ENCODE data around the gene BRINP3. TPM values are rescaled to one million over a fixed set of nuclear protein-coding genes. Genes with fewer than 3 reads are reported as not detected.

Gene BRINP3
- total and polyA plus RNA-seq, 12 donors: 0.10 to 3.0 (median 0.83) TPM; not detected in 5

DNA sequence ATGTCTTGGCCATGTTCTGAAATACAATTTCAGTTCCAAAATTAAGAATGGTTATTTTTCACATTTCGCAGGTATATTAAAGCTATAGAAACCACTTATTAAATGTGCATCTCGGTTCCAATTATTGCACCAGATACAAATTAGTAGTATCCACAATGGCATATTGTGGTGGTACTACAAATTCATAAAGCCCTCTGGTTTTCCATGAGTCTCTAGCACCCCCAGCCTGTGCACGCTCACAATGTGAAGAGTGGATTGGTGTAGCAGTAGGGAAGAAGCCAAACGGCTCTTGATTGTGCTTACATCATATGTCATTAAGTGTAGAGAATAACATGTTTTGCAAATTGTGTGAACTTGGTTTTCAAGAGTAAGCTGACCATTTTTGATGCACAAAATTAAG lies 1.9 kb upstream of the BRINP3 start:
- TF ChIP-seq, protein P1, sequence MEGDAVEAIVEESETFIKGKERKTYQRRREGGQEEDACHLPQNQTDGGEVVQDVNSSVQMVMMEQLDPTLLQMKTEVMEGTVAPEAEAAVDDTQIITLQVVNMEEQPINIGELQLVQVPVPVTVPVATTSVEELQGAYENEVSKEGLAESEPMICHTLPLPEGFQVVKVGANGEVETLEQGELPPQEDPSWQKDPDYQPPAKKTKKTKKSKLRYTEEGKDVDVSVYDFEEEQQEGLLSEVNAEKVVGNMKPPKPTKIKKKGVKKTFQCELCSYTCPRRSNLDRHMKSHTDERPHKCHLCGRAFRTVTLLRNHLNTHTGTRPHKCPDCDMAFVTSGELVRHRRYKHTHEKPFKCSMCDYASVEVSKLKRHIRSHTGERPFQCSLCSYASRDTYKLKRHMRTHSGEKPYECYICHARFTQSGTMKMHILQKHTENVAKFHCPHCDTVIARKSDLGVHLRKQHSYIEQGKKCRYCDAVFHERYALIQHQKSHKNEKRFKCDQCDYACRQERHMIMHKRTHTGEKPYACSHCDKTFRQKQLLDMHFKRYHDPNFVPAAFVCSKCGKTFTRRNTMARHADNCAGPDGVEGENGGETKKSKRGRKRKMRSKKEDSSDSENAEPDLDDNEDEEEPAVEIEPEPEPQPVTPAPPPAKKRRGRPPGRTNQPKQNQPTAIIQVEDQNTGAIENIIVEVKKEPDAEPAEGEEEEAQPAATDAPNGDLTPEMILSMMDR (IDR thresholded peaks at IDR 0.05): no peak
- TF ChIP-seq POLR2A (IDR thresholded peaks at IDR 0.05): no peak
- intact Hi-C loops (cut with DNase I): no loop called here
- H3K4me3 ChIP-seq: no peak overlapping the region
- WGBS, 4 donors: 36 to 48% (median 42%) methylated on average over 4 of the region's 4 CpGs
- peaks cover 11% of the 10 kb centered on the region for H3K27me3 ChIP-seq
- peaks cover 7 to 8% of the 10 kb centered on the region in 2 donors for H3K4me1 ChIP-seq (replicated peaks in 1 of 2)
- no peaks in the 10 kb centered on the region for H3K36me3 ChIP-seq (replicated peaks in 1 of 2)
- H3K27ac ChIP-seq: no peak overlapping the region
- H3K9me3 ChIP-seq (replicated peaks in 1 of 3): no peaks in the 10 kb centered on the region
- no peak for DNase-seq

DNA sequence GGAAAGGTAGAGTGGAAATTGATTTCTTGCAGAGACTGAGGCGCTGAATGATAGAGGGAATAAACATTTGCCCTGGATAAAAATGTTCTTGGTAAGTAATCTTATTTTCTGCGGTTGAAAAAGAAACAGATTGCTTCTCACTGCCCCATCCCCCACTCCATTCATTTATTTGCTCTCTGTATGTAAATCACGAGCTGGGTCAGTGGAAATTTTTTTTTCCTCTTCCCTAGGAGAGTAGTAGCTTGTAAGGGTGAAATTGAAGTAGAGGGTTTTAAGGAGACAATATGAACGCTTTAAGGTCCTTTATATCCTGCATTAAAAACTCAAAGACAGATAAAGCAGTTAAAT lies 1.4 kb upstream of the BRINP3 start:
- peak overlapping the region in 2 of 4 donors; percentile 3 to 39 for H3K4me3 ChIP-seq
- peaks cover 7 to 8% of the 10 kb centered on the region in 2 donors for H3K4me1 ChIP-seq (replicated peaks in 1 of 2)
- no peak for DNase-seq
- 8 to 14% (median 11%) methylated on average over 4 of the region's 4 CpGs for WGBS, 4 donors
- intact Hi-C loops (cut with DNase I): no loop called here
- H3K27ac ChIP-seq: no peak overlapping the region
- H3K27me3 ChIP-seq: peaks cover 11% of the 10 kb centered on the region
- no peak for TF ChIP-seq POLR2A (IDR thresholded peaks at IDR 0.05)
- TF ChIP-seq, protein P1 (IDR thresholded peaks at IDR 0.05): no peak
- H3K9me3 ChIP-seq (replicated peaks in 1 of 3): no peaks in the 10 kb centered on the region
- H3K36me3 ChIP-seq (replicated peaks in 1 of 2): no peaks in the 10 kb centered on the region

DNA sequence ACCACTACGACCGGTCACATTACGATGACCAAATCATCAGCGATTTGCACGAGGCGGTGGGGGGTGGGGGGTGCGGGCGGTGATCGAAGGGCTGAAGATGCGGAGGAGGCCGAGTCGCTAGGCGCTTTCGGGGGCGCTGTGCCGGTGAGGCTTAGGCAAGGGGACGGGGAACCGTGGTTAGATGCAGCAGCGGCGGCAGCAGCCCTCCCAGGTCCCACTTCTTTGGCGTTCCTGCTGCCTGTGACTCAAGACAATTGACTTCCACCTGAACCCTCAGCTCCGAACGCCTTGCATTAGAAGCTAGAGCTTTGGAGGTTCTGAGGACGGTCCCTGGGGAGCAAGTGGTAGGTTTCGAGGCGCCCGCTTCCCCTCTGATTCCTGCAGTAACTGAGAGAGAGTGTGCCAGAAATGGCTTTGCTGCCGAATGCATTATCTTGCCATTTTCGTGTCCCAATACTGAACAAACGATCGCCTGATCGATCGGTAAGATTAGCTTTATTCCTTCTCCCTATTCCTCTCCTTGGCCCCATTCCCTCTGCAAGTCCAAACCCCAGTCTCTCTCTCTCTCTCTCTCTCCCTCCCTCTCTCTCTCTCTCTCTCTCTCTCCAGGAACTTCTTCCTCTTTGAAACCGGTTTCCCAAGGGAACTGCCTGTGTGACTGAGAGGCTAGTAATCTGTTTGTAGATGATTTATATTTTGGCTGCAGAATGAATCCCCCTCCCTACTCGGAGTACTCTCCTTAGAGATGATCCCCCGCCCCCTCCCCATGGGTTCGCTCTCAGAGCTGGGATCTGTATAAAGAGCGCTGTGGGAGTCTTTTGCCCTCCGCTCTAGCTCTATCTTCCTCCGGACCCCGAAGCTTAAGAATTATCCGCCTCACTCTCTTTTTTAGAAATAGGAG lies 735 bp upstream of the BRINP3 start:
- no peak for TF ChIP-seq POLR2A (IDR thresholded peaks at IDR 0.05)
- TF ChIP-seq, protein P1 (IDR thresholded peaks at IDR 0.05): no peak
- H3K36me3 ChIP-seq (replicated peaks in 1 of 2): no peaks in the 10 kb centered on the region
- 1 to 3% (median 1%) methylated on average over 34 to 42 of the region's 42 CpGs for WGBS, 4 donors
- peak overlapping the region in 2 of 4 donors; percentile 3 to 39 for H3K4me3 ChIP-seq
- H3K9me3 ChIP-seq (replicated peaks in 1 of 3): no peaks in the 10 kb centered on the region
- H3K27me3 ChIP-seq: peaks cover 11% of the 10 kb centered on the region
- intact Hi-C loops (cut with DNase I): no loop called here
- H3K27ac ChIP-seq: no peak overlapping the region
- no peak for DNase-seq
- peaks cover 7 to 8% of the 10 kb centered on the region in 2 donors for H3K4me1 ChIP-seq (replicated peaks in 1 of 2)

DNA sequence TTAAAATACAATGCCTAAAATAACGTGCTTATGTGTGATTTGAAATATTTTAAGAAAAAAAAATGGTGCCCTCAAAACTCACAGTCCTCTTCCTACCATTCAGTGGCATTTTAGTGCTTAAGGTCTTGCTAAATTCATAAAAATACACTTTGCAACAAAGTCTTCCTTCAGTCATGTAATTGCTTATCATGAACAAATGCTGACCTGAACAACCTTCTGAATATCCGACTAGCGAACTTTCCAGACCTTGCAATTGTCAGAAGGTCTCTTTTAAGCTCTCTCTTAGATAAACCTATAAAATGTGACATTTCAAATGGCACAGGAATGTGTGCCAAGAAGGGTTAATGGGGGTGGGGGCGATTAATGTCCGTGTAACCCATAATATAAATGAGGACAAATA lies 858 bp downstream of the BRINP3 start:
- intact Hi-C loops (cut with DNase I): no loop called here
- no peak for DNase-seq
- Histone ChIP-seq H3K9me3 (replicated peaks in 1 of 3) (no peaks in the 10 kb centered on the region), H3K27ac (no peak overlapping the region), H3K36me3 (replicated peaks in 1 of 2) (no peaks in the 10 kb centered on the region), H3K4me1 (replicated peaks in 1 of 2) (peaks cover 7 to 8% of the 10 kb centered on the region in 2 donors), H3K27me3 (peaks cover 11% of the 10 kb centered on the region), H3K4me3 (no peak overlapping the region)
- WGBS, 4 donors: 31 to 40% (median 37%) methylated on average over 5 of the region's 5 CpGs
- TF ChIP-seq POLR2A (IDR thresholded peaks at IDR 0.05): no peak
- TF ChIP-seq, protein P1 (IDR thresholded peaks at IDR 0.05): no peak

Data from adrenal gland (tissue), 12 donors.